IPS-15b (cell line): ENCODE measurements around the gene SARDH.

Experiments
- H3K27me3 ChIP-seq: one replicate; pipeline ENCODE4 v1.6.1; 2013; ENCODE audit warnings: low read length; ENCODE audit not compliant: control insufficient read depth, insufficient read depth
- H3K36me3 ChIP-seq: one replicate; pipeline ENCODE4 v1.6.1; 2013; ENCODE audit warnings: low read length; ENCODE audit not compliant: control insufficient read depth, insufficient read depth
- H3K4me1 ChIP-seq: one replicate; pipeline ENCODE4 v1.6.1; 2013; ENCODE audit warnings: mild to moderate bottlenecking, low read length; ENCODE audit not compliant: control insufficient read depth, insufficient read depth
- H3K4me3 ChIP-seq: one replicate; pipeline ENCODE4 v1.5.1; 2013; ENCODE audit warnings: low read depth, low read length
- H3K9ac ChIP-seq: one replicate; pipeline ENCODE4 v1.6.1; 2013; ENCODE audit warnings: low read depth, mild to moderate bottlenecking, low read length
- H3K9me3 ChIP-seq: one replicate; pipeline ENCODE4 v1.6.1; 2013; ENCODE audit warnings: mild to moderate bottlenecking, low read length; ENCODE audit not compliant: control insufficient read depth, insufficient read depth

SARDH gene

DNA sequence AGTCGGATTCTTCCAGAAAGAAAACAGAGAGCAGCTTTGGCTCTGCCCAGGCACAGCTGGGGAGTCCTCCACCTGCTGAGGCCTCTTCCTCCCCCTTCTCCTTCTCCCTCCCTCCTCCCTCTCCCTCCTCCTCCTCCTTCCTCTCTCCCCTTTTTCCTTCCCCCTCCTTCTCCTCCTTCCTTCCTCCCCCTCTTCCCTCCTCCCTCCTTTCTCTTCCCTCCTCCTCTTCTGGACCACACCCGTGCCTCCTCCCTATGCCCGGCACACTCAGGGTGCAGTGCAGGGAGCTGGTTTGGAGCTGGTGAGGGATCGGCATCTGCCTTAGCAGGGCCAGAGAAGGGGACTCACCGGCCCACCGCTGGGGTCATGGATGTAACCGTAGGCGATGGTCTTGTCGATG, 71.8 kb downstream of the SARDH start:
- no peak overlapping the region for H3K9ac ChIP-seq
- no peaks in the 10 kb centered on the region for H3K36me3 ChIP-seq
- H3K27me3 ChIP-seq: no peaks in the 10 kb centered on the region
- no peak overlapping the region for H3K4me3 ChIP-seq
- no peaks in the 10 kb centered on the region for H3K9me3 ChIP-seq
- no peaks in the 10 kb centered on the region for H3K4me1 ChIP-seq

DNA sequence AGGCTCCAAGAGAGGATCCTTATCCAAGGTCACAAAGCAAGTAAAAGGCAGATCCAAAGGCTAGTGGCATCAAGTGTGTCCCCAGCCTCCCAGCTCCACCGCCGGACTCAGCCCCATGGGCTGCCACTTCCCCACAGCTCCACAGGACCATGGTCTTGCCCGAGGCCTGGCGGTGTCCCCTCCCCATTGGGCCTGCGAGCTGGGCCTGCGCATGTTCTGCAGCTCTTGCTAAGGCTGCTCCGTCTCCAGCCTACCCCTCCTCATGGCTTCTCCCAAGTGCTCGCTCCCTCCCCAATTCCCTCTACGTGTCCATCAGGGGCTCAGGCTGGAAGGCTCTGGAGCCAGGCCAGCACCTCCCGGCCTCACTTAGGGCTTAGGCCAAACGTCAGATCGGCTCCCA, 72.6 kb downstream of the SARDH start:
- Histone ChIP-seq H3K36me3 (no peaks in the 10 kb centered on the region), H3K27me3 (no peaks in the 10 kb centered on the region), H3K9me3 (no peaks in the 10 kb centered on the region), H3K4me3 (no peak overlapping the region), H3K9ac (no peak overlapping the region), H3K4me1 (no peaks in the 10 kb centered on the region)

DNA sequence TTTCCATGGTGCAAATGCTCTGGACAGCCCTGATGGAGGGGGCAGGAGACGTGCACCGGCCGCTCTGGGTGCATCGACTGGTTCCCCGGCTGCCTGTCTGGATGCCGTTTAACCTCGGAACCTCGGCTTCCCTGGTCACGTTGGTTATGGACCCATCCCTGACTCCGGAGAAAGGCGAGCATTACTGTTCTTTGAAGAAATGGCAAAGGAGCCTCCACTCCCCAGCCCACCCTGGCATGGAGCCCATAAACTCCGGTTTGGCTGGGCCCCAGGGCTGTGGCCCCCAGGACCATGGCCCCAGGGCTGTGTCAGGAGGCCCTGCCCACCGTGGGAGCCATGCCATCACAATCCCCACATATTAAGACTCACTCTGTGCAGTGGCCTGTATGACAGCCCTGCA, 73.1 kb downstream of the SARDH start:
- no peak overlapping the region for H3K9ac ChIP-seq
- no peaks in the 10 kb centered on the region for H3K36me3 ChIP-seq
- H3K4me3 ChIP-seq: no peak overlapping the region
- H3K4me1 ChIP-seq: no peaks in the 10 kb centered on the region
- no peaks in the 10 kb centered on the region for H3K27me3 ChIP-seq
- no peaks in the 10 kb centered on the region for H3K9me3 ChIP-seq

DNA sequence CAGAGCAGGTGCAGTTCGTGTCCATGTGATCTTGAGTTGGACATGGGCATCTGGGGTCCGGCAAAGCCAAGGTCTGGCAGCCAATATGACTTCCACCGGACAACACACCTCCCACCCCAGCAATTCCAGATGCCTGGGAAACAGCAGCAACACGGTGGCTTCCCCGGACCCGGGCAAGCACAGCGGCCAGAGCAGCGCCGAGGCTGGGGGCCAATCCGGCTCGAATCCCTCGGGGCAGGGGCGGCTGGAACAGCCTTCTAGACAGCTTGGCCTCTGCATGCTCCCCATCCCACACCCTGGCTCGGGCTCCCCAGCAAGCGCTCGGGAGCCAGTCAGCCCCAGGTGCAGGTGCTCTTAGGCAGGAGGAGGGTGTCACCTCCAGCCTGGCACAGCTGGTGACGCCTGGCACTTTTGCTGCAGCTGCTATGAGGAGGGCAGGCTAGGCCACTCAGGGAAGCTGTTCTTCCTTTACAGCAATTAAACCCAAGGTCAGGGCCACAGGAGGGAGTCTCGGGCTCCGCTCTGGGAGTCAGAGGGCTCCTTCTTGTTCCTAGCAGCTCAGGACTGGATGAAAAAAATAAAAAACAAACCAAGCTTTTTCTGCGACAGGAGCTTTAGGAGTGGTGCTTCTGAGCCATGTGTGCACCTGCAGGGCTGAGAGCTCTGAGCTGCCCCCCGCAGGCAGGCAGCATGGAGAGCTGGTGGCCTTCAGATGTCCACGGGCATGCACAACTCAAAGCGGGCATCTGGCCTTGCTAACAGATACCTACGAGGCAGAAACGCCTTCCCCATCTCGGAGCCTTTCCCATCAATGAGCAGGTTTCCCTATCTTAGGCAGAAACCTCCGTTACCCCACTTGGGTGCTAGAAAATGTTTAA, 73.7 kb downstream of the SARDH start:
- Histone ChIP-seq H3K4me3 (no peak overlapping the region), H3K9me3 (no peaks in the 10 kb centered on the region), H3K9ac (no peak overlapping the region), H3K27me3 (peaks cover 1% of the 10 kb centered on the region), H3K4me1 (no peaks in the 10 kb centered on the region), H3K36me3 (no peaks in the 10 kb centered on the region)

DNA sequence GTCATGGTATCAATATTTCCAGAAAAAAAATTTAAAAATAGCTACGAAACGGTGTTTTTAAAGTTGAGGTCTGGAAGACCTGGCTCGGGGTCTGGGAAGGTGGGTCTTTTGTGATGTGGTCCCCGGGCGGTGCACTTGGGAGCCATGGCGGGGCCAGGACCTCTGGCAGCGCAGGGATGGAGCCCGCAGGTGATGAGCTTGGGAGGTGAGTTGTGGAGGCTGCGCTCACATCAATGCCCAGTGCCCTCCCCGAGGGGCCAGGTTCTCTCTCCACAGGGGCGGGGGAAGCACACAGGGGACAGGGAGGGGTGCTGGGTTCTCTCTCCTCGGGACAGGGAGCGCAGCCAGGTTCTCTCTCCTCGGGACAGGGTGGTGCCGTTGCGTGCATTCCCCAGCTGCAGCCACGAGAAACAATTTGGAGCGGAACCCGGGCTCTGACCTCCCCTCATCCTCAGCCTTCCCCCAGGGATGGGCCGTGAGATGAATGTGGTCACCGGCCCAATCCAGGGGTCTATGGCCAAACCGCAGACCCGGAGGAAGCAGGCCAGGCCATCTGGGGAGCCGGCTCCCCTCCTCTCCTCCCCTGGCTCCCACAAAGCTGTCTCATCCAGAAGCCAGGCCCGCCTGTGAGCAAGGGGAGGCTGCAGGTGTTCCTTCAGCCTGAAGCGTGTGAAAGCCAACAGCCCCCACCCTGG, 76.2 kb downstream of the SARDH start:
- H3K9ac ChIP-seq: no peak overlapping the region
- peaks cover 9% of the 10 kb centered on the region for H3K27me3 ChIP-seq
- H3K4me1 ChIP-seq: no peaks in the 10 kb centered on the region
- no peaks in the 10 kb centered on the region for H3K36me3 ChIP-seq
- H3K9me3 ChIP-seq: no peaks in the 10 kb centered on the region
- no peak overlapping the region for H3K4me3 ChIP-seq

DNA sequence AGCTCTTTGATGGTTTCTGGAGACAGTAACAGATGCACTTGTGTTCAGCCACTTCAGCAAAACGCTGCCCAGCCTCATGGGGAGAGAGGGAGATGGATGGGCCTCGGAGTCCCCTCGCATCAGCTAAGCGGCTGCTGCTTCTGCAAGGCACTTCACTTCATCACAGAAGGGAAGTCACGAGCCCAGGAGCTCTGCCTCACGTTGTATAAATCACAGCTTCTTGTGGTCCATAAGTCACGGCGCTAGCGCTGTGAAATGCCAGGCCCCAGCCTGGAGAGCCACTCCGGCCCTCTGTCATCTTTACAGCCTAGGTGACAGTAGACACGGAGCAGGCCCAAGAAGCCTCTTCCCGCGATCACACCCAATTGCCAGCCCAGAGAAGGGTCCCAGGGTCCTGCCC, 78.6 kb downstream of the SARDH start:
- H3K9ac ChIP-seq: no peak overlapping the region
- no peaks in the 10 kb centered on the region for H3K4me1 ChIP-seq
- no peaks in the 10 kb centered on the region for H3K9me3 ChIP-seq
- no peak overlapping the region for H3K4me3 ChIP-seq
- H3K27me3 ChIP-seq: peaks cover 9% of the 10 kb centered on the region
- H3K36me3 ChIP-seq: no peaks in the 10 kb centered on the region

DNA sequence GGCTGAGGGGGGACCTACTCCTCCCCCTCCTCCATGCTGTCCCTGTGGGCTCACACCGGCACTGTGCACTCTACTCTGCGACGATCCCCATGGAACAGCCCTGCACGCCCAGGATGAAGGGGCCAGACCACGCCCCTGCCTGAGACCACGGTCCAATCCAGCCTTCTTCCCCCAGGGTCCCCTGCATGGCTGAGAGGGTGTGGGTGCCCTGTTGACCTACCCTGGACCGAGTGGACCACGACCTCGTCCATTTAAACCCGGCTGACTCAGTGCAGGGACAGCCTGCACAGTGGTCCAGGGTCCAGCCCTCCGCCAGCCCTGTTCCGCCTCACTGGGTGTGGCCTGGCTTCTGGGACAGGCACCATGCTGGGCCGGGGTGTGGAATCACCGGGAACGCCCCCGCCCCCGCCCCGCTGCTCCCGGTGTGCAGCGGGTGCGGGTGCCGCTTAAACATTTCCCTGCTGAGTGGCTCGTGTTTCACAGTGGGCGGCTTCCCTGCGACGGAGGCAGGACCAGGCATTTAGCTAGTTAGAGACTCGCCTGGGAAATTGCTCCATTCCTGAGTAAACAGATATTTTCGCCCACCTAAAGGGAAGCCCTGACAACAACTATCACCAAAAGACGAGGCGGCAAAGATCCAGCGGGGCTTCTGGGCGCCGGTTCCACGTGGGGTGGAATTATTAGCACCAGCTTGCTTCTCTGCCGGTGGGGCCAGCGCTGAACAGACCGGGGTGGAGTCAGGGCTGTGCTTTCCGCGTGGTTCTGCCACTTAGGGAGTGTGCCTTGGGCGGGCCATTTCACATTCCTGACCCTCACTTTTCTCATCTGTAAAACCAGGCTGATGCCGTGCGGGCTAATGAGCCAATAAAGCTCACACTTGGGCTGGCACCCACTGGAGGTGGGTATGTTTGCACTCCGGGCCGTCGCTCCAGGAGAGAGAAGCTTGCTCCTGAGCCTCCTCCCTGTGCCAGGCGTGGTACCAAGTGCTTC, 79.4 kb downstream of the SARDH start:
- no peaks in the 10 kb centered on the region for H3K9me3 ChIP-seq
- no peaks in the 10 kb centered on the region for H3K36me3 ChIP-seq
- H3K9ac ChIP-seq: no peak overlapping the region
- H3K27me3 ChIP-seq: peaks cover 9% of the 10 kb centered on the region
- H3K4me3 ChIP-seq: peak overlapping the region; percentile 43
- H3K4me1 ChIP-seq: no peaks in the 10 kb centered on the region

DNA sequence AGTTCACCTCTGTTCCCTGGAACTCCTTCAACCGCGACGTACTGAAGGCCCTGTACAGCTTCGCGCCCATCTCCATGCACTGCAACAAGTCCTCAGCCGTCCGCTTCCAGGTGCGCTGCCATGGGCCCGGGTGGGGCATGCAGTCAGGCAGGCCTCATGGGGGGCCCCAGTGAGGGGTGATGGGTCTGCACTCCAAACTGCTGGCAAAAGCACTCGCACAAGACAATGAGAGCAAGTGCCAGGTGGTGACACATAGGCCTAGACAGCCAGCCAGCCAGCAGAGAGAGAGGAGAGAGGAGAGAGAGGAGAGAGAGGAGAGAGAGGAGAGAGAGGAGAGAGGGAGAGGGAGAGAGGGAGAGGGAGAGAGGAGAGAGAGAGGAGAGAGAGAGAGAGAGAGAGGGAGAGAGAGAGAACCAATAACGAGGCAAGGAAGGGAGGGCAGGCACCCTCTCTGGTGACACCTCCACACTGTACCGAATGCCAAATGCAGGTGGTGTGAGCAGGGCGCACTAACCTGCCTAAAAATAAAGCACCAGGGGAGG, 81.0 kb downstream of the SARDH start:
- Histone ChIP-seq H3K9ac (no peak overlapping the region), H3K4me1 (no peaks in the 10 kb centered on the region), H3K9me3 (no peaks in the 10 kb centered on the region), H3K4me3 (no peak overlapping the region), H3K36me3 (no peaks in the 10 kb centered on the region), H3K27me3 (peaks cover 9% of the 10 kb centered on the region)

DNA sequence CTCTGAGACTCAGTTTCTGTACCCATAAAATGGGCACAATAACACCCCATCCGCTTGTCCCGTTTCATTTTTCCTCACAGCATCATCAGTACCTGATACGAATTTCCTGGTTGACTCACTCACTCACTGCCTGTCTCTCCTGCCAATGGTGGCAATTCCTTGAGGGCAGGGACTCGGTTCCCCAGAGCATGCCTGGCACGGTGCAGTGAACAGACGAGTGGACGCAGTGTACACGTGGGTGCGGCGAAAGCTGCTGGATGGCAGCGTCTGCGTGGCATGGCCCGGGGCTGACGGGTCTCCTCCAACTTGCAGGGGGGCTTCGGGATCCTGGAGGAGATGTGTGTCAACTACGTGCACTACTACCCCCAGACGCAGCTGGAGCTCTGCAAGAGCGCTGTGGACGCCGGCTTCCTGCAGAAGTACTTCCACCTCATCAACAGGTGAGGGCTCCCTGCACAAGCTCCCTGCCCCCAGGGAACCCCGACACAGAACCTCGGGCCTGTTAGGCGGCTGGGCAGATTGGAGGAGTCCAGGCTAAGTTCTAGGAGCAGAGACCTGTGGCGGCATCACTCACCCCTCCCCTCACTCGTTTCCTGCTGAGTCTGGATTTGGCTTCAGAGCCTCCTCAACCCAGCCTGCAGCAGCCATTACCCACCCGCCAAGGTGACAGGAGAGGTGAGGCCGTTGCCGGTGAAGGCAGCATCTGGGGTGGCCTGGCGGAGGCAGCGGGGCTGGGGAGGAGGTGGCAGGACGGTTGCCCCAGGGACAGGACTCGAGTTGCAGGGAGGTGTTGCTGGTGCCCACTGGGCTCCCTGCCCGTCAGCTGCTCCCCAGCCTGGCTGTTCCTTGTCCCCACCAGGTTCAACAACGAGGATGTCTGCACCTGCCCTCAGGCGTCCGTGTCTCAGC, 81.7 kb downstream of the SARDH start:
- Histone ChIP-seq H3K36me3 (no peaks in the 10 kb centered on the region), H3K4me3 (no peak overlapping the region), H3K4me1 (no peaks in the 10 kb centered on the region), H3K9ac (no peak overlapping the region), H3K9me3 (no peaks in the 10 kb centered on the region), H3K27me3 (peaks cover 9% of the 10 kb centered on the region)

DNA sequence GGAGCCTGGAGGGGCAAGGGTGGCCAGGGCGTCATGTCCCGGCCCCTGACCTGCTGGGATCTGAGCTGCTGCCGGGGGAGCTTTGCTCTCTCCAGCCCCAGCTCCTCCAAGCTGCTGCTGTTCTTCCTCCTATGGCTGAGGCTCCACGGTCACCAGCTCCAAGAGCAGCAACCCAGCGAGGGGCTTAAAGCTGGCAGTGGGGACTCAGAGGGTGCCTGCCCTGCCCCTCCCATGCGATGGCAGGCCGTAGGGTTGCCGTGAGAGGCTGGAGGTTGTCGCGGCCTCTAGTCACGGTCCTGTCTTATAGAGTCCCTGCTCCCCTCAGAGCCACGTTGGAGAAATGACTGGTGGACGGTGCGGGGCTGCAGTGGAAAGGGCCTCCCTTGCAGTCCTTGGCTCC, 82.5 kb downstream of the SARDH start:
- no peaks in the 10 kb centered on the region for H3K4me1 ChIP-seq
- no peaks in the 10 kb centered on the region for H3K36me3 ChIP-seq
- H3K9me3 ChIP-seq: no peaks in the 10 kb centered on the region
- H3K4me3 ChIP-seq: no peak overlapping the region
- no peak overlapping the region for H3K9ac ChIP-seq
- peaks cover 9% of the 10 kb centered on the region for H3K27me3 ChIP-seq
